Astrocyte (in vitro differentiated cells and primary cell): Measurements from ENCODE around the gene PIK3IP1. TPM values are rescaled to one million over a fixed set of nuclear protein-coding genes. Genes with fewer than 3 reads are reported as not detected.
"Not testable (repeated sequence)": the region's sequence is repeated elsewhere in the genome, so short reads cannot be mapped to it uniquely, and the experiment has no call there.

ENCODE experiments used
- DNase-seq: peaks from one replicate; pipeline ENCODE4 v3.0.0-alpha.2; 2010; ENCODE audit warnings: low read depth
- FAIRE-seq: peaks from 2 replicates; lab custom pipeline; 2011; peaks lifted over from hg19 to GRCh38; lab: Jason Lieb, UNC
- H2AFZ ChIP-seq: 2 replicates; pipeline ENCODE4 v1.6.0; 2012; ENCODE audit warnings: low read depth, low read length, inconsistent platforms
- H3K27ac ChIP-seq: 2 replicates; pipeline ENCODE4 v1.5.1; 2011; ENCODE audit warnings: low read depth, low read length, inconsistent platforms
- H3K27me3 ChIP-seq: 2 replicates; pipeline ENCODE4 v1.6.0; 2011; ENCODE audit warnings: low read length, inconsistent platforms; ENCODE audit not compliant: insufficient read depth
- H3K36me3 ChIP-seq: 2 replicates; pipeline ENCODE4 v1.5.1; 2011; ENCODE audit warnings: low read length, inconsistent platforms; ENCODE audit not compliant: insufficient read depth
- H3K4me1 ChIP-seq: 2 replicates; pipeline ENCODE4 v1.5.1; 2011; ENCODE audit warnings: low read length, inconsistent platforms; ENCODE audit not compliant: insufficient read depth
- H3K4me2 ChIP-seq: 2 replicates; pipeline ENCODE4 v1.6.0; 2012; ENCODE audit warnings: low read length, inconsistent platforms
- H3K4me3 ChIP-seq: 2 replicates; pipeline ENCODE4 v1.5.1; 2011; ENCODE audit warnings: low read depth, mild to moderate bottlenecking, low read length, inconsistent platforms; ENCODE audit not compliant: insufficient read depth
- H3K79me2 ChIP-seq: 2 replicates; pipeline ENCODE4 v1.6.0; 2012; ENCODE audit warnings: mild to moderate bottlenecking, low read length, inconsistent platforms; ENCODE audit not compliant: insufficient read depth
- H3K9ac ChIP-seq: 2 replicates; pipeline ENCODE4 v1.6.0; 2012; ENCODE audit warnings: mild to moderate bottlenecking, low read length, inconsistent platforms
- H3K9me3 ChIP-seq: 2 replicates; pipeline ENCODE4 v1.5.1; 2012; ENCODE audit warnings: low read depth, mild to moderate bottlenecking, low read length, inconsistent platforms; ENCODE audit not compliant: insufficient read depth
- H4K20me1 ChIP-seq: 2 replicates; pipeline ENCODE4 v1.6.0; 2012; ENCODE audit warnings: low read length, inconsistent platforms; ENCODE audit not compliant: insufficient read depth
- H3K27ac Mint-ChIP-seq: one replicate; pipeline ENCODE4 v1.8.0; 2021; ENCODE audit warnings: mild to moderate bottlenecking, mixed read lengths; ENCODE audit not compliant: unreplicated experiment
- H3K27me3 Mint-ChIP-seq: one replicate; pipeline ENCODE4 v1.8.0; 2021; ENCODE audit warnings: low read depth, mixed read lengths; ENCODE audit not compliant: unreplicated experiment
- H3K36me3 Mint-ChIP-seq: one replicate; pipeline ENCODE4 v1.8.0; 2021; ENCODE audit warnings: low read depth, mixed read lengths; ENCODE audit not compliant: unreplicated experiment
- H3K4me1 Mint-ChIP-seq: one replicate; pipeline ENCODE4 v1.8.0; 2021; ENCODE audit warnings: low read depth, mixed read lengths; ENCODE audit not compliant: unreplicated experiment
- H3K4me3 Mint-ChIP-seq: one replicate; pipeline ENCODE4 v1.8.0; 2021; ENCODE audit warnings: mild to moderate bottlenecking, moderate library complexity, mixed read lengths; ENCODE audit not compliant: unreplicated experiment
- H3K9me3 Mint-ChIP-seq: one replicate; pipeline ENCODE4 v1.8.0; 2021; ENCODE audit warnings: mild to moderate bottlenecking, mixed read lengths; ENCODE audit not compliant: unreplicated experiment
- CTCF ChIP-seq: IDR thresholded peaks from 2 replicates; pipeline ENCODE4 v1.5.1; 2011; ENCODE audit warnings: low read depth, mild to moderate bottlenecking, inconsistent platforms, low read length, moderate library complexity; ENCODE audit not compliant: insufficient read depth
- EZH2 ChIP-seq: IDR thresholded peaks from 2 replicates; pipeline ENCODE4 v1.6.1; 2012; ENCODE audit warnings: mild to moderate bottlenecking, low read length, inconsistent platforms; ENCODE audit not compliant: insufficient read depth
- total RNA-seq: library from RNA; stranded (reverse); gene quantifications from 2 replicates; pipeline ENCODE4 v1.2.1, GENCODE V29; 2021

Gene PIK3IP1
- total RNA-seq, 1 donor from 2014 or later, result 21.4 TPM

GRCh38 chr22:31323578-31324550 lies 31.6 kb upstream of the PIK3IP1 start:
- no peaks in the 10 kb centered on the region for H3K27me3 ChIP-seq
- H3K4me1 ChIP-seq, result no peaks in the 10 kb centered on the region
- Mint-ChIP-seq H3K4me3 (no peak overlapping the region), H3K9me3 (no peaks in the 10 kb centered on the region), H3K27me3 (no peaks in the 10 kb centered on the region), H3K36me3 (peaks cover 27% of the 10 kb centered on the region), H3K4me1 (peaks cover 10% of the 10 kb centered on the region), H3K27ac (no peak overlapping the region)
- no peak overlapping the region for H2AFZ ChIP-seq
- no peaks in the 10 kb centered on the region for H3K9me3 ChIP-seq
- peaks cover 7% of the 10 kb centered on the region for H3K36me3 ChIP-seq
- TF ChIP-seq EZH2 (no peak), CTCF (no peak)
- no peak overlapping the region for H3K9ac ChIP-seq
- no peak overlapping the region for H3K4me3 ChIP-seq
- DNase-seq (no peak), FAIRE-seq (no peak)
- H3K4me2 ChIP-seq, result no peak overlapping the region
- no peaks in the 10 kb centered on the region for H3K79me2 ChIP-seq
- H4K20me1 ChIP-seq, result peaks cover 10% of the 10 kb centered on the region
- H3K27ac ChIP-seq, result no peak overlapping the region

- Mint-ChIP-seq H3K4me3 (no peak overlapping the region), H3K36me3 (peaks cover 11% of the 10 kb centered on the region), H3K9me3 (no peaks in the 10 kb centered on the region), H3K27me3 (no peaks in the 10 kb centered on the region), H3K27ac (no peak overlapping the region), H3K4me1 (no peaks in the 10 kb centered on the region)
- H3K4me2 ChIP-seq, result no peak overlapping the region
- H3K9ac ChIP-seq, result no peak overlapping the region
- FAIRE-seq (no peak), DNase-seq (no peak)
- no peak overlapping the region for H2AFZ ChIP-seq
- TF ChIP-seq EZH2, result no peak
- no peak for TF ChIP-seq CTCF
- no peaks in the 10 kb centered on the region for H4K20me1 ChIP-seq
- H3K27me3 ChIP-seq, result no peaks in the 10 kb centered on the region
- H3K79me2 ChIP-seq, result no peaks in the 10 kb centered on the region
- no peaks in the 10 kb centered on the region for H3K4me1 ChIP-seq
- no peak overlapping the region for H3K27ac ChIP-seq
- peaks cover 7% of the 10 kb centered on the region for H3K36me3 ChIP-seq
- H3K9me3 ChIP-seq, result no peaks in the 10 kb centered on the region
- H3K4me3 ChIP-seq, result no peak overlapping the region
These were observed 29.1 kb upstream of the PIK3IP1 start for GRCh38 chr22:31321421-31321820.

GRCh38 chr22:31314220-31314619 lies 21.9 kb upstream of the PIK3IP1 start:
- not testable (repeated sequence) for H3K27ac ChIP-seq, H2AFZ ChIP-seq, H3K9me3 ChIP-seq, H3K27me3 Mint-ChIP-seq, H3K27ac Mint-ChIP-seq, DNase-seq, FAIRE-seq, H3K27me3 ChIP-seq, H3K36me3 ChIP-seq, H3K4me1 Mint-ChIP-seq, H3K79me2 ChIP-seq, H3K4me2 ChIP-seq, H4K20me1 ChIP-seq, H3K9ac ChIP-seq, H3K4me1 ChIP-seq, H3K4me3 Mint-ChIP-seq, H3K4me3 ChIP-seq, H3K36me3 Mint-ChIP-seq, H3K9me3 Mint-ChIP-seq
